HG03469 (cell line): ENCODE measurements around the gene NUDT17.

Experiments used
- ATAC-seq: cut with Tn5 transposase; IDR thresholded peaks from one replicate; pipeline ENCODE4 v1.9.1; 2021; ENCODE audit warnings: mild to moderate bottlenecking, moderate library complexity, moderate number of reproducible peaks; ENCODE audit not compliant: unreplicated experiment

The NUDT17 gene

DNA sequence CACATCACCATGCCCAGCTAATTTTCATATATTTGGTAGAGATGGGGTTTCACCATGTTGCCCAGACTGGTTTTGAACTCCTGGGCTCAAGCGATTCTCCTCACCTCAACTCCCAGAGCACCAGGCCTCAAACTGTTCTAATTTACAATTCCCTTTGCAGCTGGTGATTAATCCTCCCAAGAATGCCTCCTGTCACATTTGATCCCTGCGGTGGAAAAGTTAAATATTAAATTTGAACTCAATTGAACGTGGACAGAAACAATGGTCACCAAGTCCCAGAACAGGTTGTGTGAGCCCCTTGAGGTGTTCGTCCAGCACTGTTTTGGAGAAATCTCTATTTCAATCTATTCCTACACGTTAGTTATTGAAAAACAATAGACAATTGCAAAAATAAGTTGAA is 42.2 kb downstream of the NUDT17 start:
- ATAC-seq: no peak

DNA sequence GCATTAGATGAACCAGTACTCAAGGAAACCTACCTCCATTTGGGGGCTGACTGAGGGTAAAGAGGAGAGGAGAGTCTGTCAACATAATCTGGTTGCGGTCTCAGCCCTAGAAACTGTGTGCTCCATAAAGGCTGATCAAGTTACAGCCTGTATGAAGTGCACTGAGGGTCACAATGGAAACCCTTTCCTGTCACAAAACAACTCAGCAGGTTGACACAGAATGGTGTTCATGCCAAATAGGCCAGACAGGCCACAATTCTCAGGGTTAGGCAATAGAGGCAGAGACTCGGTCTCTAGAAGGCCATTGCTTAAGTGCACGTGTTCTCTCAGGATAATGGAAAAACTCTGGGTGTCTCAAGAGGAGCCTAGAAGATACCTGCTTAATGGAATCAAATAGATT is 44.3 kb downstream of the NUDT17 start:
- no peak for ATAC-seq

DNA sequence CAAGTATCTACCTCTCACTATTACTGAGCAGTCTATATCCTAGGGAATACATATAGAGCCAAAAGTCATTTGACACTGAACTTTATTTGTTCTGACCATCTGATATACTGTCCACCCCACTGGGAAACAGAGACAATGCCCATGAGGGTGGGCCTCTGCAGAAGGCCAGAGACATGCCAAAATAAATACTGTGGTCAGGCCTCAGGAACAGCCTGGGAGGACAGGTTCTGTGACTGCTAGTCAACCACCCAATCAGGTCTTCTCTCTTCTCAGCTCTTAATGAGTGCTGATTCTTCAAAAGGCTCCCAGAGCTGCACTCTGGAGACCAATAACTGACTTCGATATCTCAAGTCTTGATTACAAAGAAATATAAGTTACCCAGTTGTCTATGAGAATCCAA is 45.7 kb downstream of the NUDT17 start:
- no peak for ATAC-seq

DNA sequence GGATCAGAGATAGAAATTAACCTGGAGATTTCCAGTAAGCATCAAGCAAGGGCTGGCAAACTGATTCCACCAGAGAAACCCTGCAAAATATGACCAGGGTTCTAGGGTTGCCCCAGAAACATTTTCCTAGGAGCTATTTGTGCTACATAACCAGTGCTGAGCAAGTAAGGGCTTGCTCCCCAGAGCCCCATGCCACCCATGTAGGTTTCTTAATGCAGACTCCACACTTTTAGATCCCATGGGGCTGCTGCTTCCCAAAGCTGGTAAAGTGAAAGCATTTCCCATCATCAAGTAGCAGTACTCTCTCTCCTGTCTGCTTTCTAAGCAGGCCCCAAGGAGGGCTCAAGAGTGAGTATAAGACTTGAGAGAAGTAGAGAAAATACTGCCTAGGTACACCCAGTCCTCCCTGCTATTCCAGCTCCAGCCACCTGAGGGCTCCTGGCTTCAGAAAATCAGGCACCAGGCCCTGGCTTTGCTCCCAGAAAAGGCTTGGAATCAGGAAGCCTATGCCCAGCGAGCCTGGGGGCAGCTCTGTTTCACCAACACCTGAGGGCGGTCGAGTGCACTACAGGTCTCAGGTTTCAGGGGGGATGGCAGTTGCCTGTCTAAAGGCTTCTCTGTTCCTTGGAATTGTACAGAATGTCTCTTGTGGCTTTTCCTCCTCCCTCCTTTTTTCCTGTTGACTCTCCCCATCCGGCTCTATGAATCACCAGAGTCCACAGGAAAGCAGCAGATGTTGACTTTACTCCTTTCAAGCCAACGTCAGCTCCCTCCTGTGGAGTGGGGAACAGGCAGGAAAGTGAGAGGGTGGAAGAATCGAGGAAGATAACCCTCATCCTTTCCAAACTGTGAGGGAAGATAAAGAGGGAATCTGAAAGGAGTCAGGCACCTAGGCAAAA is 46.4 kb downstream of the NUDT17 start:
- ATAC-seq: no peak

DNA sequence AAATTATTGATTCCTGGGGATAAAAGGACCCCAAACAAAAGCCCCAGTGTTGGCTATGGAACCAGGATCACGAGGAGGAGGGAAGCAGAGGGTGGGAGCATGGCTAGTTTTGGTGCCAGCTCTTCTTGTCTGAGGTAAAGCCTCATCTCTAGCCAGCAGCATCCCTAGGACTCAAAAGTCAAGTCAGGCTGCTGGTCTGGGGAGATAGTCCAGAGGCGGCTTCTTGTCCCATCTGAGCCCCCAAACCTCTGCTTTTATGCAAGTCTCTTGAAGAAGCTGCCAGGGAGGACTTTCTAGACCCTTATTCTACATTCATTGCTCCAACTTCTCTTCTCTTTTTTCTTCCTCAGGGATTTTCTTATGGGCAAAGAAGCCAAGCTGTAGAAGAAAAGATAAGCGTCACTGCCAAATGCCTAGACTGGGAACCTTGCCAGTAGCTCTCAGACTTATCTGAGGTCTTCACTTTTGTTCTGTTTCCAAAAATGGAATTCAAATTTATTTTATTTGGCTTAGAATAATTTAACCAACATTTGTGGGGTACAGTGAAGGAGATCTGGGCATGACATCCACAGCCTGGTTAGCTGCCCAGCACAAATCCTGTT is 47.2 kb downstream of the NUDT17 start:
- no peak for ATAC-seq

DNA sequence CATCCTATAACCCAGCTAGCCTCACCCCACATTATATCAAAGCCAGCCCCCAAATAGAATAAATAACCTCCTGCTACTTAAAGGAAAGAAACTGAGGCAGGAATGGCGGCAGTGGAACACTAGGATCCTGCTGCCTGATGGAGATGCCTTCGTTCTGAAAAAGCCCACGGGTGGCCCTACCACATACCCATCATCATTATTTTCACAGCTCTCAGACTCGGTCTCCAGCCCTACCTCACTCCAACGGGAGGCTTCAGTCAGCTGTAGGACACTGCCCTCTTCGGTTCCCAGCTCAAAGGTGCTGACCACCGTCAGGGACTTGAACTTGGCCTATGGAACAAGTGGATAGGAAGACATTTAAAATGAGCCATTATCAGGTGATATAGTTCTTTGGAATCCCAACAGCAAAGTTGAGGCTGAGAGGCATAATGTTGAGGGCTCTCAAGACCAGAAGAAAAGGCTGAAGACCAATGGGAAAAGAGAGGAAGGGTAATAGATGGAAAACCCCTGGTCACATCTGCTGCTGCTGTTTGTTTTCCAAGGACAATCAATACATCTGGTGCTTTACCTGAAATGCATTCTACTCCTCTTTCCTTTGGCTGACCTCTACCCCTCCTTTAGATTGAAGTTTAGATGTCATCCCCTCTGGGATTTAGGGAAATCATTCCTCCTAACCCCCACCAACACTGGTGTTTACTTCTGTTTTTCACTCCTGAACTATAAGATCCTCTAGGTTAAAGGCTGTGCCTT is 48.1 kb downstream of the NUDT17 start:
- ATAC-seq: no peak

DNA sequence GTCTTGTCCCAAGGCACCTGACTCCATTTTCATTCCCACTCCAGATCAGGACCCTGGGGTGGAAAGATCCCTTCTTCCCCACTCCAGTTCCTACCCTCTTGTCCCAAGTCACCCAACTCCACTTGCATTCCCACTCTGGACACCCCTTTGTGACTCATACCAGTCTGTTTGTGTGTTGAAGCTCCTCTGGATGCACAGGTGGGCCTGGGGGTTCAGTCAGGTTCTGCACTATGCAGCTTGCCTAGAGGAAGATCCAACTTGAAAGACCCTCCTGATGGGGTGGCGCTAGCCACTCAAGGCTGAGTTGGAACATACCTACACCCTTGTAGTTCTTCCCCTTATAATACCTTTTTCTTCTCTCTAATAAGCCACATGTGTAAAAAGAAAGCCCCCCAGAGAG is 50.0 kb downstream of the NUDT17 start:
- no peak for ATAC-seq

DNA sequence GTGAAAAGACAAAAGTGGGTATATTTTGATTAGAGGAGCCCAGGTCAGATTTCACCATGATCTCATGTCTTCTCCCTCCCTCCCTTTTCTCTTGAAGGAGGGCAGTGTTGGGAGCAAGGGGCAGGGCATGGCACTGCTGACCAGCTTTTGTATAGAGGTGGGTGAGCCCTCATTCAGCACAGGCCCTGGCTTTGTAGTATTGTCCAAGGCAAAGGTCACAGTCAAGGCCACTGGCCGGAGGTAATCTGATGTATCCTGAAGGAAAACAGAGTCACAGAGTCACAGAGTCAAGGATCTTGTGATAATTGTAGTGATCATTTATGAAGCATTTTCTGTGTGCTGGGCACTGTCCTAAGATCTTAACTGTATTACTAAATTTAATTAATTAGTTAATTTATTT is 52.5 kb downstream of the NUDT17 start:
- ATAC-seq: no peak
